Measurements from ENCODE around the gene PARL.

PARL gene

GRCh38 chr3:183906234-183906921, 21.7 kb upstream of the PARL start:
- in situ Hi-C loops (cut with HindIII; ENCODE audit: low sequenced_read_pairs): no loop called here

GRCh38 chr3:183904833-183905780, 20.4 kb upstream of the PARL start:
- in situ Hi-C loops (cut with HindIII; ENCODE audit: low sequenced_read_pairs): no loop called here

- in situ Hi-C loops (cut with HindIII; ENCODE audit: low sequenced_read_pairs): loop anchor here (10.0 to 25.0 kb wide), 2 partner anchors 117 to 339 kb away; partner anchors contain the start of genes ABCC5, ALG3, EEF1AKMT4 and VWA5B2
Observed at GRCh38 chr3:183898028-183898431, 13.3 kb upstream of the PARL start.

GRCh38 chr3:183897606-183898005, 12.9 kb upstream of the PARL start:
- in situ Hi-C loops (cut with HindIII; ENCODE audit: low sequenced_read_pairs): loop anchor here (10.0 to 25.0 kb wide), 2 partner anchors 117 to 340 kb away; partner anchors contain the start of genes ABCC5, ALG3, EEF1AKMT4 and VWA5B2

- in situ Hi-C loops (cut with HindIII; ENCODE audit: low sequenced_read_pairs): loop anchor here (10.0 to 25.0 kb wide), 2 partner anchors 118 to 341 kb away; partner anchors contain the start of genes ABCC5, ALG3, EEF1AKMT4 and VWA5B2
Observed at GRCh38 chr3:183896610-183897009, 11.9 kb upstream of the PARL start.

- in situ Hi-C loops (cut with HindIII; ENCODE audit: low sequenced_read_pairs): loop anchor here (10.0 to 25.0 kb wide), 2 partner anchors 119 to 341 kb away; partner anchors contain the start of genes ABCC5, ALG3, EEF1AKMT4 and VWA5B2
Observed at GRCh38 chr3:183896184-183896583, 11.5 kb upstream of the PARL start.

GRCh38 chr3:183895774-183896173, 11.1 kb upstream of the PARL start:
- in situ Hi-C loops (cut with HindIII; ENCODE audit: low sequenced_read_pairs): loop anchor here (10.0 to 25.0 kb wide), 2 partner anchors 119 to 342 kb away; partner anchors contain the start of genes ABCC5, ALG3, EEF1AKMT4 and VWA5B2

GRCh38 chr3:183895296-183895695, 10.6 kb upstream of the PARL start:
- in situ Hi-C loops (cut with HindIII; ENCODE audit: low sequenced_read_pairs): loop anchor here (10.0 to 25.0 kb wide), 2 partner anchors 120 to 342 kb away; partner anchors contain the start of genes ABCC5, ALG3, EEF1AKMT4 and VWA5B2

GRCh38 chr3:183892610-183893214, 8.0 kb upstream of the PARL start:
- in situ Hi-C loops (cut with HindIII; ENCODE audit: low sequenced_read_pairs): loop anchor here (10.0 to 25.0 kb wide), 2 partner anchors 122 to 345 kb away; partner anchors contain the start of genes ABCC5, ALG3, EEF1AKMT4 and VWA5B2

- in situ Hi-C loops (cut with HindIII; ENCODE audit: low sequenced_read_pairs): loop anchor here (25.0 kb wide), 1 partner anchor 352 kb away; the partner anchor contains the start of genes ALG3, EEF1AKMT4 and VWA5B2
Observed at GRCh38 chr3:183885766-183886165, 1.1 kb upstream of the PARL start.

- in situ Hi-C loops (cut with HindIII; ENCODE audit: low sequenced_read_pairs): loop anchor here (25.0 kb wide), 1 partner anchor 353 kb away; the partner anchor contains the start of genes ALG3, EEF1AKMT4 and VWA5B2
Observed at GRCh38 chr3:183884097-183884426, 618 bp downstream of the PARL start.

GRCh38 chr3:183883291-183884096, 1.2 kb downstream of the PARL start:
- in situ Hi-C loops (cut with HindIII; ENCODE audit: low sequenced_read_pairs): loop anchor here (25.0 kb wide), 1 partner anchor 354 kb away; the partner anchor contains the start of genes ALG3, EEF1AKMT4 and VWA5B2

- in situ Hi-C loops (cut with HindIII; ENCODE audit: low sequenced_read_pairs): loop anchor here (25.0 kb wide), 1 partner anchor 357 kb away; the partner anchor contains the start of genes ALG3, EEF1AKMT4 and VWA5B2
Observed at GRCh38 chr3:183880121-183880520, 4.6 kb downstream of the PARL start.

GRCh38 chr3:183879243-183879642, 5.4 kb downstream of the PARL start:
- in situ Hi-C loops (cut with HindIII; ENCODE audit: low sequenced_read_pairs): loop anchor here (25.0 kb wide), 1 partner anchor 358 kb away; the partner anchor contains the start of genes ALG3, EEF1AKMT4 and VWA5B2

- in situ Hi-C loops (cut with HindIII; ENCODE audit: low sequenced_read_pairs): loop anchor here (25.0 kb wide), 1 partner anchor 359 kb away; the partner anchor contains the start of genes ALG3, EEF1AKMT4 and VWA5B2
Observed at GRCh38 chr3:183878071-183878470, 6.6 kb downstream of the PARL start.

GRCh38 chr3:183877227-183877626, 7.5 kb downstream of the PARL start:
- in situ Hi-C loops (cut with HindIII; ENCODE audit: low sequenced_read_pairs): loop anchor here (25.0 kb wide), 1 partner anchor 360 kb away; the partner anchor contains the start of genes ALG3, EEF1AKMT4 and VWA5B2

GRCh38 chr3:183875411-183875810, 9.3 kb downstream of the PARL start:
- in situ Hi-C loops (cut with HindIII; ENCODE audit: low sequenced_read_pairs): loop anchor here (25.0 kb wide), 1 partner anchor 362 kb away; the partner anchor contains the start of genes ALG3, EEF1AKMT4 and VWA5B2

- in situ Hi-C loops (cut with HindIII; ENCODE audit: low sequenced_read_pairs): no loop called here
Observed at GRCh38 chr3:183873914-183874313, 10.8 kb downstream of the PARL start.

GRCh38 chr3:183871541-183871940, 13.1 kb downstream of the PARL start:
- in situ Hi-C loops (cut with HindIII; ENCODE audit: low sequenced_read_pairs): no loop called here
